ENCODE data around the gene SLC35E3. TPM values are rescaled to one million over a fixed set of nuclear protein-coding genes. Genes with fewer than 3 reads are reported as not detected.

SLC35E3 gene
- total and polyA plus RNA-seq, 2 of the 13 experiments (the other 11 are each of a cell fraction or from before 2014, with no cell fraction given) = 13.0 to 22.1 TPM

DNA sequence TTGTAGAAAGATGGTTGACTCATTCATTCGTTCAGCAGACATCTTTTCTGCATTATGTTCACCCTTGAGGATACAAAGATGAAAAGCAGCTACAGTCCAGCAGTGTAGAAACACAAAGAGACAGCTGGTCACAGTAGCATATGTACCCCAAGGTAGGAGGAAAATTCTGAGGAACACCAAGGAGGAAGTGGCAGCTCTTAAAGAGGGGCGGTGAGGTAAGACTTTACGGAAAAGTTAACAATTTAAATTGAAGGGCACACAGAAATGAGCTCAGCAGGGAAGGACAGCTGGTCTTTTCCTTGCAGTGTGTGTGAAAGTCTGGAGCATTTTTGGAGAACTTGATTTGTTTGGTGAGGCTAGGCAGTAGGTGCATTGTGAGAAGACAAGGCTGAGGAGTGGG is 3.5 kb downstream of the SLC35E3 start:
- 95% methylated on average over 3 of the region's 3 CpGs for WGBS (ENCODE audit: low lambda C conversion rate)
- POLR2A ChIA-PET = interaction anchor here (0.6 kb wide), 1 partner anchor 26 kb away, joined by 3 read pairs; no protein-coding TSS in a partner anchor
- intact Hi-C loops (cut with micrococcal nuclease; ENCODE audit: unreplicated experiment) = no loop called here

More for the DNA sequence above, 3.5 kb downstream of the SLC35E3 start:
- in situ Hi-C loops (cut with HindIII; ENCODE audit: extremely low pct_ligation_motif_present, low pct_unique_long_range_greater_than_20kb) = loop anchor here (5.0 kb wide), 1 partner anchor 58 kb away; the partner anchor contains the start of gene MDM2
- Histone ChIP-seq H3K27ac (ENCODE audit: extremely low read length, insufficient read depth, low read length) (no peak overlapping the region), H3K9me3 (ENCODE audit: low read length) (no peaks in the 10 kb centered on the region), H3K4me3 (replicated peaks in 1 of 3; ENCODE audit: insufficient read depth in 1 of 3, low read depth in 2 of 3, low read length in 3 of 3) (no peak overlapping the region), H2AFZ (ENCODE audit: low read length) (no peak overlapping the region), H3K27me3 (ENCODE audit: control insufficient read depth in 1 of 2, insufficient read depth in 2 of 2, low read length in 2 of 2) (no peaks in the 10 kb centered on the region; a peak in 1 of 5 replicates), H3K9ac (ENCODE audit: insufficient read depth, low read depth, low read length) (no peak overlapping the region), H3K4me1 (ENCODE audit: insufficient read depth, low read length) (peaks cover 34% of the 10 kb centered on the region), H3K4me2 (ENCODE audit: low read depth, low read length) (no peak overlapping the region), H4K20me1 (ENCODE audit: insufficient read depth, low read length) (peaks cover 3% of the 10 kb centered on the region; the same call in 1 of the 2 replicates), H3K36me3 (replicated peaks in 1 of 2; ENCODE audit: control insufficient read depth in 1 of 2, insufficient read depth in 2 of 2, low read length in 2 of 2) (peaks cover 3 to 32% of the 10 kb centered on the region in 2 experiments), H3K79me2 (ENCODE audit: insufficient read depth, low read length) (peaks cover 37% of the 10 kb centered on the region)
- no peak for DNase-seq (ENCODE audit: low spot score)
- CTCF ChIA-PET (ENCODE audit: low intra/inter-chr PET ratio, low total read pairs) = no interaction called here
- ATAC-seq = no peak
- no peak for FAIRE-seq
- TF ChIP-seq DBP (CRISPR knock-in tag; IDR thresholded peaks at IDR 0.05; ENCODE audit: not compliant biosample characterization) (no peak), FOXA1 (IDR thresholded peaks at IDR 0.05) (no peak), FOXA1 (CRISPR knock-in tag; IDR thresholded peaks at IDR 0.05) (no peak), TRIM24 (CRISPR knock-in tag; IDR thresholded peaks at IDR 0.05) (no peak), YEATS2 (CRISPR knock-in tag; IDR thresholded peaks at IDR 0.05; ENCODE audit: borderline replicate concordance) (no peak), STAT5B (CRISPR knock-in tag; IDR thresholded peaks at IDR 0.05) (no peak), ZNF782 (CRISPR knock-in tag; IDR thresholded peaks at IDR 0.05; ENCODE audit: borderline replicate concordance) (no peak), ARNT2 (CRISPR knock-in tag; IDR thresholded peaks at IDR 0.05; ENCODE audit: low read depth) (no peak), MBD4 (IDR thresholded peaks at IDR 0.05; ENCODE audit: borderline replicate concordance, low read length) (no peak), MED1 (CRISPR knock-in tag; IDR thresholded peaks at IDR 0.05) (no peak), AKNA (CRISPR knock-in tag; IDR thresholded peaks at IDR 0.05; ENCODE audit: borderline replicate concordance) (no peak), HIC2 (CRISPR knock-in tag; IDR thresholded peaks at IDR 0.05; ENCODE audit: low read depth) (no peak)
- TF ChIP-seq, protein P1, sequence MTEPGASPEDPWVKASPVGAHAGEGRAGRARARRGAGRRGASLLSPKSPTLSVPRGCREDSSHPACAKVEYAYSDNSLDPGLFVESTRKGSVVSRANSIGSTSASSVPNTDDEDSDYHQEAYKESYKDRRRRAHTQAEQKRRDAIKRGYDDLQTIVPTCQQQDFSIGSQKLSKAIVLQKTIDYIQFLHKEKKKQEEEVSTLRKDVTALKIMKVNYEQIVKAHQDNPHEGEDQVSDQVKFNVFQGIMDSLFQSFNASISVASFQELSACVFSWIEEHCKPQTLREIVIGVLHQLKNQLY (CRISPR knock-in tag; IDR thresholded peaks at IDR 0.05) = no peak
- BruUV-seq (replicated peaks) = no TSS peak

Data from HepG2 (cell line).